Aorta (tissue), 5 donors: Measurements from ENCODE around the gene SRGAP2C. TPM values are rescaled to one million over a fixed set of nuclear protein-coding genes. Genes with fewer than 3 reads are reported as not detected.
"Not testable (repeated sequence)": the region's sequence is repeated elsewhere in the genome, so short reads cannot be mapped to it uniquely, and the experiment has no call there.

Source experiments
- ATAC-seq: fragments of 200-7000 bp; cut with Tn5 transposase; one replicate; pipeline ENCODE4 v1.9.1; 2022; ENCODE audit warnings: moderate library complexity; ENCODE audit not compliant: low FRiP score
- DNase-seq, 2 donors: peaks; one replicate each; pipeline ENCODE4 v3.0.0-alpha.2; 2020
- H3K27ac ChIP-seq, 2 donors: one replicate each; pipeline ENCODE4 v1.5.1; 2013; ENCODE audit warnings: low read length in 2 of 2, mild to moderate bottlenecking in 2 of 2, moderate library complexity in 2 of 2, control low read depth in 1 of 2, inconsistent platforms in 1 of 2, low read depth in 1 of 2
- H3K27me3 ChIP-seq, 2 donors: one replicate each; pipeline ENCODE4 v1.6.1; 2013; ENCODE audit warnings: control low read depth in 1 of 2, low read length in 1 of 2, mild to moderate bottlenecking in 1 of 2, moderate library complexity in 1 of 2; ENCODE audit not compliant: insufficient read depth in 2 of 2, control insufficient read depth in 1 of 2
- H3K36me3 ChIP-seq, 2 donors: one replicate each; pipeline ENCODE4 v1.6.1; 2013; ENCODE audit warnings: control low read depth in 1 of 2, low read length in 1 of 2, mild to moderate bottlenecking in 1 of 2; ENCODE audit not compliant: insufficient read depth in 2 of 2, control insufficient read depth in 1 of 2
- H3K4me1 ChIP-seq, 2 donors: one replicate each; pipeline ENCODE4 v1.6.1; 2013; ENCODE audit warnings: low read length in 2 of 2, control low read depth in 1 of 2, mild to moderate bottlenecking in 1 of 2, moderate library complexity in 1 of 2; ENCODE audit not compliant: insufficient read depth in 2 of 2, control insufficient read depth in 1 of 2
- H3K4me3 ChIP-seq, 2 donors: one replicate each; pipeline ENCODE4 v1.5.1; 2013; ENCODE audit warnings: low read length in 2 of 2, control low read depth in 1 of 2, mild to moderate bottlenecking in 1 of 2
- H3K9me3 ChIP-seq: one replicate; pipeline ENCODE4 v1.6.1; 2013; ENCODE audit warnings: mild to moderate bottlenecking, low read length; ENCODE audit not compliant: control insufficient read depth
- WGBS, 2 donors: extraction: QIAGEN DNeasy Blood & Tissue Kit; methylation state at CpG; one replicate each; pipeline ENCODE4 v1.1.7; 2013; 5-methylcytosine and 5-hydroxymethylcytosine counted together
- intact Hi-C, 2 donors: fragments of 100-400 bp; cut with DNase I; formaldehyde crosslinking; loops; one replicate each; pipeline versions ENCODE4 v1.14.2 to v1.15.0; 2022
- polyA plus RNA-seq, 2 donors: library from polyadenylated mRNA; stranded (reverse); fragments of 200-250 nt; gene quantifications; one replicate each; pipeline ENCODE4 v1.2.3, GENCODE V29; 2013
- total RNA-seq, 2 donors: library from RNA; stranded (reverse); fragmentation: NEBNext Ultra II Directional; extraction: Animal tissue kit (Norgen Biotek cat#: 25700); gene quantifications; one replicate each; pipeline ENCODE4 v1.2.1, GENCODE V29; 2021
- donor health status: healthy with polysubstance abuse.
- donor health status: Bipolar disorder and iron deficiency.
- donor health status: DM: no; HTN: no; CAD: no.
- donor health status: DM: no; HTN: no; CAD: no.
- donor health status: DM: yes; HTN: yes; CAD: no.

The SRGAP2C gene
- total and polyA plus RNA-seq, 4 donors, result 4.4 to 42.7 (median 22.0) TPM

- ATAC-seq, H3K27ac ChIP-seq, H3K4me3 ChIP-seq, DNase-seq, H3K27me3 ChIP-seq, H3K36me3 ChIP-seq, intact Hi-C loops, H3K4me1 ChIP-seq, H3K9me3 ChIP-seq: not testable (repeated sequence)
- WGBS, 2 donors, result 81 to 90% methylated on average over 2 of the region's 3 CpGs
Observed at GRCh38 chr1:121346654-121347053, 161.9 kb downstream of the SRGAP2C start.

- DNase-seq, H3K27ac ChIP-seq, H3K9me3 ChIP-seq, H3K27me3 ChIP-seq, H3K4me1 ChIP-seq, intact Hi-C loops, H3K36me3 ChIP-seq, H3K4me3 ChIP-seq, ATAC-seq: not testable (repeated sequence)
- WGBS, 2 donors, result 74 to 79% methylated on average over 4 of the region's 5 CpGs
Observed at GRCh38 chr1:121347476-121347875, 162.7 kb downstream of the SRGAP2C start.

GRCh38 chr1:121348115-121348514, 163.3 kb downstream of the SRGAP2C start:
- ATAC-seq, H3K27me3 ChIP-seq, DNase-seq, H3K36me3 ChIP-seq, H3K9me3 ChIP-seq, H3K27ac ChIP-seq, H3K4me3 ChIP-seq, H3K4me1 ChIP-seq, intact Hi-C loops: not testable (repeated sequence)
- no CpG with 5 or more reads among the region's 1 CpG for WGBS, 2 donors

- WGBS, 2 donors, result 94% methylated on average over 1 of the region's 4 CpGs; no CpG with 5 or more reads in 1 of the 2 donors
- ATAC-seq, H3K27me3 ChIP-seq, DNase-seq, H3K4me1 ChIP-seq, H3K27ac ChIP-seq, intact Hi-C loops, H3K4me3 ChIP-seq, H3K9me3 ChIP-seq, H3K36me3 ChIP-seq: not testable (repeated sequence)
Observed at GRCh38 chr1:121349332-121349967, 164.7 kb downstream of the SRGAP2C start.

- peak; percentile 66 for ATAC-seq
Observed at GRCh38 chr1:121355711-121356420, 171.1 kb downstream of the SRGAP2C start.

GRCh38 chr1:121356819-121357218, 172.0 kb downstream of the SRGAP2C start:
- WGBS, 2 donors, result 15% methylated on average over 1 of the region's 2 CpGs; no CpG with 5 or more reads in 1 of the 2 donors
- H3K27me3 ChIP-seq, H3K27ac ChIP-seq, intact Hi-C loops, H3K4me3 ChIP-seq, H3K9me3 ChIP-seq, DNase-seq, ATAC-seq, H3K4me1 ChIP-seq, H3K36me3 ChIP-seq: not testable (repeated sequence)

More at GRCh38 chr1:121355711-121356420, 171.1 kb downstream of the SRGAP2C start:
- H3K4me1 ChIP-seq, H3K36me3 ChIP-seq, H3K27ac ChIP-seq, H3K4me3 ChIP-seq, H3K9me3 ChIP-seq, DNase-seq, H3K27me3 ChIP-seq, intact Hi-C loops: not testable (repeated sequence)
- WGBS, 2 donors, result no CpG with 5 or more reads among the region's 5 CpGs

- WGBS, 2 donors, result no CpG with 5 or more reads among the region's 1 CpG
- ATAC-seq, H3K9me3 ChIP-seq, H3K4me3 ChIP-seq, H3K27ac ChIP-seq, DNase-seq, H3K36me3 ChIP-seq, H3K27me3 ChIP-seq, intact Hi-C loops, H3K4me1 ChIP-seq: not testable (repeated sequence)
Observed at GRCh38 chr1:121360531-121360930, 175.8 kb downstream of the SRGAP2C start.

- peak; percentile 84 for ATAC-seq
- DNase-seq, H3K27me3 ChIP-seq, H3K36me3 ChIP-seq, H3K9me3 ChIP-seq, H3K4me3 ChIP-seq, H3K27ac ChIP-seq, intact Hi-C loops, H3K4me1 ChIP-seq: not testable (repeated sequence)
- 4% methylated on average over 1 of the region's 7 CpGs for WGBS, 2 donors
Observed at GRCh38 chr1:121361451-121362233, 176.9 kb downstream of the SRGAP2C start.
